Gastroesophageal sphincter (tissue), 3 donors: Measurements from ENCODE around the gene KIAA0825.

Source experiments
- EP300 ChIP-seq: sonication (generic); formaldehyde crosslinking; IDR thresholded peaks from one replicate; pipeline ENCODE4 v1.6.1; 2017; ENCODE audit warnings: antibody characterized with exemption, mild to moderate bottlenecking
- POLR2A ChIP-seq, 2 donors: fragments of 450-650 bp; IDR thresholded peaks; one replicate each; pipeline ENCODE4 v1.6.1; 2017; ENCODE audit warnings: antibody characterized with exemption in 2 of 2, mild to moderate bottlenecking in 2 of 2, moderate library complexity in 1 of 2
- POLR2AphosphoS5 ChIP-seq: sonication (generic); formaldehyde crosslinking; IDR thresholded peaks from one replicate; pipeline ENCODE4 v1.6.1; 2017; ENCODE audit warnings: antibody characterized with exemption
- TF ChIP-seq, protein P1 (sequence below), 4 experiments: fragments of 200-600 bp in 2 of 4; fragments of 450-650 bp in 2 of 4; sonication (generic) in 1 of 4; IDR thresholded peaks; one replicate each; pipeline ENCODE4 v1.5.1; 2017 to 2019; ENCODE audit warnings: antibody characterized with exemption in 4 of 4, mild to moderate bottlenecking in 2 of 4, moderate library complexity in 2 of 4

- no peak for TF ChIP-seq POLR2AphosphoS5
- TF ChIP-seq POLR2A (IDR thresholded peaks at IDR 0.05) = no peak
- TF ChIP-seq, protein P1, sequence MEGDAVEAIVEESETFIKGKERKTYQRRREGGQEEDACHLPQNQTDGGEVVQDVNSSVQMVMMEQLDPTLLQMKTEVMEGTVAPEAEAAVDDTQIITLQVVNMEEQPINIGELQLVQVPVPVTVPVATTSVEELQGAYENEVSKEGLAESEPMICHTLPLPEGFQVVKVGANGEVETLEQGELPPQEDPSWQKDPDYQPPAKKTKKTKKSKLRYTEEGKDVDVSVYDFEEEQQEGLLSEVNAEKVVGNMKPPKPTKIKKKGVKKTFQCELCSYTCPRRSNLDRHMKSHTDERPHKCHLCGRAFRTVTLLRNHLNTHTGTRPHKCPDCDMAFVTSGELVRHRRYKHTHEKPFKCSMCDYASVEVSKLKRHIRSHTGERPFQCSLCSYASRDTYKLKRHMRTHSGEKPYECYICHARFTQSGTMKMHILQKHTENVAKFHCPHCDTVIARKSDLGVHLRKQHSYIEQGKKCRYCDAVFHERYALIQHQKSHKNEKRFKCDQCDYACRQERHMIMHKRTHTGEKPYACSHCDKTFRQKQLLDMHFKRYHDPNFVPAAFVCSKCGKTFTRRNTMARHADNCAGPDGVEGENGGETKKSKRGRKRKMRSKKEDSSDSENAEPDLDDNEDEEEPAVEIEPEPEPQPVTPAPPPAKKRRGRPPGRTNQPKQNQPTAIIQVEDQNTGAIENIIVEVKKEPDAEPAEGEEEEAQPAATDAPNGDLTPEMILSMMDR (IDR thresholded peaks at IDR 0.05) = no peak
- TF ChIP-seq EP300 = no peak
Measured at GRCh38 chr5:94326586-94326985, 291.8 kb downstream of the KIAA0825 start.
